Measurements from ENCODE around the gene FAM117B. TPM values are rescaled to one million over a fixed set of nuclear protein-coding genes. Genes with fewer than 3 reads are reported as not detected.
"Not testable (repeated sequence)": the region's sequence is repeated elsewhere in the genome, so short reads cannot be mapped to it uniquely, and the experiment has no call there.

The FAM117B gene
- total RNA-seq, 1 donor = 1.7 TPM

GRCh38 chr2:202705446-202706020 is 70.8 kb downstream of the FAM117B start:
- TF ChIP-seq CTCF (IDR thresholded peaks at IDR 0.05; ENCODE audit: insufficient read depth, low read depth, low read length) = no peak
- H3K4me3 ChIP-seq (ENCODE audit: low read depth, low read length) = no peak overlapping the region
- DNase-seq (ENCODE audit: low read depth) = no peak

- not testable (repeated sequence) for H3K4me3 ChIP-seq (ENCODE audit: low read depth, low read length); DNase-seq (ENCODE audit: low read depth)
Observed at GRCh38 chr2:202714971-202715935, 80.5 kb downstream of the FAM117B start.

DNA sequence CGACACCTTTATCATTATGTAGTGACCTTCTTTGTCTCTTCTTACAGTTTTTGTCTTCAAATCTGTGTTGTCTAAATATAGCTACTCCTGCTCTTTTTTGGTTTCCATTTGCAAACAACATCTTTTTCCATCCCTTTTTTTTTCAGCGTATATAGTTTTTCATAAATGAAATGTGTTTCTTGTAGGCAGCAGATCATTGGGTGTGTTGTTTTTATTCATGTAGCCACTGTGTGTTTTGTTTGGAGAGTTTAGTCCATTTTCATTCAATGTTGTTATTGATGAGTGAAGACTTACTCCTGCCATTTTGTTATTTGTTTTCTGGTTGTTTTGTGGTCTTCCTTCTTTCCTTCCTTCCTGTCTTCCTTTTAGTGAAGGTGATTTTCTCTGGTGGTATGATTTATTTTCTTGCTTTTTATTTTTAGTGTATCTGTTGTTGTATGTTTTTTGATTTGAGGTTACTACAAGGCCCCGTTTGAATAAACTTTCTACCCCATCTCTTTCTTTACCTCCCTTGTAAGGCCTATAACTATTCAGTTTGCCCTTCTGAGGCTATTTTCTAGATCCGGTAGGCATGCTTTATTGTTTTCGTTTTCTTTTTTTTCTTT is 81.4 kb downstream of the FAM117B start:
- no peak for TF ChIP-seq CTCF (IDR thresholded peaks at IDR 0.05; ENCODE audit: insufficient read depth, low read depth, low read length)
- H3K4me3 ChIP-seq (ENCODE audit: low read depth, low read length) = no peak overlapping the region
- DNase-seq (ENCODE audit: low read depth) = no peak

DNA sequence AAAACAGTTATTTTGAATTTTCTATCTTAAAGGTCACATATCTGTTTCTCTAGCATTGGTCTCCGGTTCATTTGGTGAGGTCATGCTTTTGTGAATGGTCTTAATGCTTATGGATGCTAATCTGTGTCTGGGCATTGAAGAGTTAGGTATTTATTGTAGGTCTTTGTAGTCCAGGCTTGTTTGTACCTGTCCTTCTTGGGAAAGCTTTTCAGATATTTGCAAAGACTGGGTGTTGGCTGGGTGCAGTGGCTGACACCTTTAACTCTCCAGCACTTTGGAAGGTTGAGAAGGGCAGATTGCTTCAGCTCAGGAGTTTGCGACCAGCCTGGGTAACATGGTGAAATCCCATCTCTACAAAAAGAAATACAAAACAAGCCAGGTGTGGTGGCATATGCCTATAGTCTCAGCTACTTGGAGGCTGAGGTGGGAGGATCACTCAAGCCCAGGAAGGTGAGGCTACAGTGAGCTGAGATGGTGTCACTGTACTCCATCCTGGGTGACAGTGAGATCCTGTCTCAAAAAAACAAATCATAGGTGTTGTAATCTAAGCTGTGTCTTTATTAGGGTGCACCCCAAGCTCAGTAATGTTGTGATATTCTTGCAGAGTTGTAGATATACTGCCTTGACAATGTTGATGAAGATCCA is 82.3 kb downstream of the FAM117B start:
- TF ChIP-seq CTCF (IDR thresholded peaks at IDR 0.05; ENCODE audit: insufficient read depth, low read depth, low read length) = no peak
- DNase-seq (ENCODE audit: low read depth) = no peak
- no peak overlapping the region for H3K4me3 ChIP-seq (ENCODE audit: low read depth, low read length)

DNA sequence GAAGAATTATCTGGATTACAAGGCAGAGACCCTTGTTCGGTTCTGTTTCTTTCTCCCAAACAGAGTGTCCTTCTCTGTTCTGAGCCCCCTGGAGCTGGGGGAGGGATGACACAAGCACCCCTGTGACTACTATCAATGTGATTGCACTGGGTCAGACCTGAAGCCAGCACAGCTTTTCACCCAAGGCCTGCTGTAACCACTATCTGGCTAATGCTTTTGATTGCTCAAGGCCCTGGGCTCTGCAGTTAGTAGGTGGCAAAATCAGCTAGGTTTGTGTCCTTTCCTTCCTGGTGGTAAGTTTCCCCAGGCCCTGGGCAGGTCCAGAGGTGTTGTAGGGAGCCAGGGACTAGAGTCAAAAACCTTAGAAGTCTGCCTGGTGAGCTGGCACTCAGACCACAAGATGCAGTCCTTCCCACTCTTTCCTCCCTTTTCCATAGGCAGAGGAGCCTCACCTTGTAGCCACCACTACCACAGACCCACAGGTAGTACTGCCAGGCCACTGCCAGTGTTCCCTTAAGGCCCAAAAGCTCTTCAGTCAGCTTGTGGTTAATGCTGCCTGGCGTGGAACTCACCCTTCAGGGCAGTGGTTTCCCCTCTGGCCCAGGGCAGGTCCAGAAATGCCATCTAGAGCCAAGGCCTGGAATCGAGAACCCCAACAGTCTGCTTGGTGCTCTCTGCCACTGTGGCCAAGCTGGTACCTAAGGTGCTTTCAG is 83.0 kb downstream of the FAM117B start:
- DNase-seq (ENCODE audit: low read depth) = no peak
- TF ChIP-seq CTCF (IDR thresholded peaks at IDR 0.05; ENCODE audit: insufficient read depth, low read depth, low read length) = no peak
- no peak overlapping the region for H3K4me3 ChIP-seq (ENCODE audit: low read depth, low read length)

- peak; percentile 68 for DNase-seq (ENCODE audit: low read depth)
- H3K4me3 ChIP-seq (ENCODE audit: low read depth, low read length) = no peak overlapping the region
- TF ChIP-seq CTCF (IDR thresholded peaks at IDR 0.05; ENCODE audit: insufficient read depth, low read depth, low read length) = no peak
Observed at GRCh38 chr2:202718614-202719013, 83.8 kb downstream of the FAM117B start.
